ENCODE results near the gene MDFI.

The MDFI gene

GRCh38 chr6:41595166-41595565 lies 43.1 kb upstream of the MDFI start:
- H3K27ac ChIP-seq (ENCODE audit: low read depth in 2 of 2, low read length in 2 of 2) = no peak overlapping the region
- no peak overlapping the region for H3K4me3 ChIP-seq (ENCODE audit: low read length in 2 of 2)
- H3K9me3 ChIP-seq (ENCODE audit: control insufficient read depth in 2 of 2, low read length in 2 of 2) = no peaks in the 10 kb centered on the region
- peaks cover 28 to 39% of the 10 kb centered on the region in 2 donors for H3K36me3 ChIP-seq (ENCODE audit: control insufficient read depth in 2 of 2, insufficient read depth in 2 of 2, low read length in 2 of 2)
- H3K9ac ChIP-seq (ENCODE audit: low read depth in 1 of 2, low read length in 2 of 2) = no peak overlapping the region
- H3K4me1 ChIP-seq (ENCODE audit: control insufficient read depth in 2 of 2, insufficient read depth in 2 of 2, low read length in 2 of 2) = no peaks in the 10 kb centered on the region
- no peaks in the 10 kb centered on the region for H3K27me3 ChIP-seq (ENCODE audit: control insufficient read depth in 2 of 2, insufficient read depth in 2 of 2, low read length in 2 of 2)

GRCh38 chr6:41596096-41596685 lies 42.1 kb upstream of the MDFI start:
- Histone ChIP-seq H3K27me3 (ENCODE audit: control insufficient read depth in 2 of 2, insufficient read depth in 2 of 2, low read length in 2 of 2) (no peaks in the 10 kb centered on the region), H3K36me3 (ENCODE audit: control insufficient read depth in 2 of 2, insufficient read depth in 2 of 2, low read length in 2 of 2) (peaks cover 23 to 36% of the 10 kb centered on the region in 2 donors), H3K4me1 (ENCODE audit: control insufficient read depth in 2 of 2, insufficient read depth in 2 of 2, low read length in 2 of 2) (no peaks in the 10 kb centered on the region), H3K27ac (ENCODE audit: low read depth in 2 of 2, low read length in 2 of 2) (no peak overlapping the region), H3K9me3 (ENCODE audit: control insufficient read depth in 2 of 2, low read length in 2 of 2) (no peaks in the 10 kb centered on the region), H3K4me3 (ENCODE audit: low read length in 2 of 2) (no peak overlapping the region), H3K9ac (ENCODE audit: low read depth in 1 of 2, low read length in 2 of 2) (no peak overlapping the region)

- Histone ChIP-seq H3K27ac (ENCODE audit: low read depth in 2 of 2, low read length in 2 of 2) (no peak overlapping the region), H3K4me1 (ENCODE audit: control insufficient read depth in 2 of 2, insufficient read depth in 2 of 2, low read length in 2 of 2) (peaks cover 1 to 2% of the 10 kb centered on the region in 2 donors), H3K9ac (ENCODE audit: low read depth in 1 of 2, low read length in 2 of 2) (no peak overlapping the region), H3K27me3 (ENCODE audit: control insufficient read depth in 2 of 2, insufficient read depth in 2 of 2, low read length in 2 of 2) (no peaks in the 10 kb centered on the region), H3K36me3 (ENCODE audit: control insufficient read depth in 2 of 2, insufficient read depth in 2 of 2, low read length in 2 of 2) (peaks cover 22 to 36% of the 10 kb centered on the region in 2 donors), H3K9me3 (ENCODE audit: control insufficient read depth in 2 of 2, low read length in 2 of 2) (no peaks in the 10 kb centered on the region), H3K4me3 (ENCODE audit: low read length in 2 of 2) (no peak overlapping the region)
These were observed 41.5 kb upstream of the MDFI start for GRCh38 chr6:41596807-41597206.

- no peaks in the 10 kb centered on the region for H3K9me3 ChIP-seq (ENCODE audit: control insufficient read depth in 2 of 2, low read length in 2 of 2)
- H3K4me3 ChIP-seq (ENCODE audit: low read length in 2 of 2) = no peak overlapping the region
- H3K27me3 ChIP-seq (ENCODE audit: control insufficient read depth in 2 of 2, insufficient read depth in 2 of 2, low read length in 2 of 2) = no peaks in the 10 kb centered on the region
- H3K27ac ChIP-seq (ENCODE audit: low read depth in 2 of 2, low read length in 2 of 2) = no peak overlapping the region
- H3K9ac ChIP-seq (ENCODE audit: low read depth in 1 of 2, low read length in 2 of 2) = no peak overlapping the region
- peaks cover 22 to 32% of the 10 kb centered on the region in 2 donors for H3K36me3 ChIP-seq (ENCODE audit: control insufficient read depth in 2 of 2, insufficient read depth in 2 of 2, low read length in 2 of 2)
- H3K4me1 ChIP-seq (ENCODE audit: control insufficient read depth in 2 of 2, insufficient read depth in 2 of 2, low read length in 2 of 2) = peaks cover 7 to 8% of the 10 kb centered on the region in 2 donors
These were observed 40.8 kb upstream of the MDFI start for GRCh38 chr6:41597246-41598000.

- no peak overlapping the region for H3K27ac ChIP-seq (ENCODE audit: low read depth in 2 of 2, low read length in 2 of 2)
- no peaks in the 10 kb centered on the region for H3K9me3 ChIP-seq (ENCODE audit: control insufficient read depth in 2 of 2, low read length in 2 of 2)
- peaks cover 22 to 24% of the 10 kb centered on the region in 2 donors for H3K36me3 ChIP-seq (ENCODE audit: control insufficient read depth in 2 of 2, insufficient read depth in 2 of 2, low read length in 2 of 2)
- H3K27me3 ChIP-seq (ENCODE audit: control insufficient read depth in 2 of 2, insufficient read depth in 2 of 2, low read length in 2 of 2) = no peaks in the 10 kb centered on the region
- no peak overlapping the region for H3K9ac ChIP-seq (ENCODE audit: low read depth in 1 of 2, low read length in 2 of 2)
- H3K4me1 ChIP-seq (ENCODE audit: control insufficient read depth in 2 of 2, insufficient read depth in 2 of 2, low read length in 2 of 2) = peaks cover 16 to 17% of the 10 kb centered on the region in 2 donors
- H3K4me3 ChIP-seq (ENCODE audit: low read length in 2 of 2) = no peak overlapping the region
These were observed 39.6 kb upstream of the MDFI start for GRCh38 chr6:41598670-41599014.

- no peak overlapping the region for H3K9ac ChIP-seq (ENCODE audit: low read depth in 1 of 2, low read length in 2 of 2)
- peaks cover 19 to 20% of the 10 kb centered on the region in 2 donors for H3K36me3 ChIP-seq (ENCODE audit: control insufficient read depth in 2 of 2, insufficient read depth in 2 of 2, low read length in 2 of 2)
- H3K27me3 ChIP-seq (ENCODE audit: control insufficient read depth in 2 of 2, insufficient read depth in 2 of 2, low read length in 2 of 2) = peaks cover 0 to 4% of the 10 kb centered on the region in 2 donors
- H3K9me3 ChIP-seq (ENCODE audit: control insufficient read depth in 2 of 2, low read length in 2 of 2) = no peaks in the 10 kb centered on the region
- H3K4me3 ChIP-seq (ENCODE audit: low read length in 2 of 2) = no peak overlapping the region
- no peak overlapping the region for H3K27ac ChIP-seq (ENCODE audit: low read depth in 2 of 2, low read length in 2 of 2)
- peaks cover 16 to 17% of the 10 kb centered on the region in 2 donors for H3K4me1 ChIP-seq (ENCODE audit: control insufficient read depth in 2 of 2, insufficient read depth in 2 of 2, low read length in 2 of 2)
These were observed 39.0 kb upstream of the MDFI start for GRCh38 chr6:41599015-41599851.

- H3K9ac ChIP-seq (ENCODE audit: low read depth in 1 of 2, low read length in 2 of 2) = no peak overlapping the region
- no peaks in the 10 kb centered on the region for H3K9me3 ChIP-seq (ENCODE audit: control insufficient read depth in 2 of 2, low read length in 2 of 2)
- H3K4me3 ChIP-seq (ENCODE audit: low read length in 2 of 2) = no peak overlapping the region
- H3K27me3 ChIP-seq (ENCODE audit: control insufficient read depth in 2 of 2, insufficient read depth in 2 of 2, low read length in 2 of 2) = peaks cover 0 to 5% of the 10 kb centered on the region in 2 donors
- H3K4me1 ChIP-seq (ENCODE audit: control insufficient read depth in 2 of 2, insufficient read depth in 2 of 2, low read length in 2 of 2) = peaks cover 16 to 17% of the 10 kb centered on the region in 2 donors
- H3K36me3 ChIP-seq (ENCODE audit: control insufficient read depth in 2 of 2, insufficient read depth in 2 of 2, low read length in 2 of 2) = peaks cover 12 to 16% of the 10 kb centered on the region in 2 donors
- no peak overlapping the region for H3K27ac ChIP-seq (ENCODE audit: low read depth in 2 of 2, low read length in 2 of 2)
These were observed 38.3 kb upstream of the MDFI start for GRCh38 chr6:41599852-41600445.

- H3K4me3 ChIP-seq (ENCODE audit: low read length in 2 of 2) = no peak overlapping the region
- H3K36me3 ChIP-seq (ENCODE audit: control insufficient read depth in 2 of 2, insufficient read depth in 2 of 2, low read length in 2 of 2) = peaks cover 10 to 15% of the 10 kb centered on the region in 2 donors
- H3K9ac ChIP-seq (ENCODE audit: low read depth in 1 of 2, low read length in 2 of 2) = no peak overlapping the region
- peaks cover 16 to 17% of the 10 kb centered on the region in 2 donors for H3K4me1 ChIP-seq (ENCODE audit: control insufficient read depth in 2 of 2, insufficient read depth in 2 of 2, low read length in 2 of 2)
- H3K27ac ChIP-seq (ENCODE audit: low read depth in 2 of 2, low read length in 2 of 2) = no peak overlapping the region
- H3K27me3 ChIP-seq (ENCODE audit: control insufficient read depth in 2 of 2, insufficient read depth in 2 of 2, low read length in 2 of 2) = peaks cover 0 to 5% of the 10 kb centered on the region in 2 donors
- H3K9me3 ChIP-seq (ENCODE audit: control insufficient read depth in 2 of 2, low read length in 2 of 2) = no peaks in the 10 kb centered on the region
These were observed 37.6 kb upstream of the MDFI start for GRCh38 chr6:41600499-41601247.

- no peaks in the 10 kb centered on the region for H3K9me3 ChIP-seq (ENCODE audit: control insufficient read depth in 2 of 2, low read length in 2 of 2)
- no peak overlapping the region for H3K4me3 ChIP-seq (ENCODE audit: low read length in 2 of 2)
- H3K36me3 ChIP-seq (ENCODE audit: control insufficient read depth in 2 of 2, insufficient read depth in 2 of 2, low read length in 2 of 2) = peaks cover 10 to 12% of the 10 kb centered on the region in 2 donors
- peaks cover 0 to 5% of the 10 kb centered on the region in 2 donors for H3K27me3 ChIP-seq (ENCODE audit: control insufficient read depth in 2 of 2, insufficient read depth in 2 of 2, low read length in 2 of 2)
- H3K27ac ChIP-seq (ENCODE audit: low read depth in 2 of 2, low read length in 2 of 2) = no peak overlapping the region
- H3K9ac ChIP-seq (ENCODE audit: low read depth in 1 of 2, low read length in 2 of 2) = no peak overlapping the region
- H3K4me1 ChIP-seq (ENCODE audit: control insufficient read depth in 2 of 2, insufficient read depth in 2 of 2, low read length in 2 of 2) = peaks cover 16 to 17% of the 10 kb centered on the region in 2 donors
These were observed 37.1 kb upstream of the MDFI start for GRCh38 chr6:41601248-41601549.

Data from mucosa of rectum (tissue), 2 donors.